Trophoblast cell (in vitro differentiated cells and primary cell): ENCODE results near the gene SPEF1.

Experiments
- DNase-seq, 2 donors: peaks; one replicate each; pipeline ENCODE4 v3.0.0-alpha.2; 2016
- H2AFZ ChIP-seq: 2 replicates; pipeline ENCODE4 v1.6.1; 2013; ENCODE audit warnings: low read length, moderate library complexity, mild to moderate bottlenecking; ENCODE audit not compliant: insufficient read depth, poor library complexity
- H2AK5ac ChIP-seq: 2 replicates; pipeline ENCODE4 v1.6.1; 2013; ENCODE audit warnings: mild to moderate bottlenecking, low read length
- H2BK120ac ChIP-seq: 2 replicates; pipeline ENCODE4 v1.6.1; 2013; ENCODE audit warnings: low read length, mild to moderate bottlenecking, moderate library complexity; ENCODE audit not compliant: insufficient read depth, poor library complexity
- H2BK12ac ChIP-seq: 2 replicates; pipeline ENCODE4 v1.6.1; 2013; ENCODE audit warnings: mild to moderate bottlenecking, low read length, moderate library complexity
- H2BK5ac ChIP-seq: 2 replicates; pipeline ENCODE4 v1.6.1; 2013; ENCODE audit warnings: low read length, low read depth, moderate library complexity, mild to moderate bottlenecking; ENCODE audit not compliant: poor library complexity
- H3K14ac ChIP-seq: 2 replicates; pipeline ENCODE4 v1.6.1; 2013; ENCODE audit warnings: mild to moderate bottlenecking, low read length
- H3K18ac ChIP-seq: 2 replicates; pipeline ENCODE4 v1.6.1; 2013; ENCODE audit warnings: mild to moderate bottlenecking, low read length
- H3K23ac ChIP-seq: 2 replicates; pipeline ENCODE4 v1.6.1; 2013; ENCODE audit warnings: low read length
- H3K27ac ChIP-seq: 2 replicates; pipeline ENCODE4 v1.5.1; 2013; ENCODE audit warnings: low read depth, mild to moderate bottlenecking, inconsistent platforms, low read length, moderate library complexity
- H3K27me3 ChIP-seq: 2 replicates; pipeline ENCODE4 v1.6.1; 2013; ENCODE audit warnings: inconsistent platforms, mild to moderate bottlenecking, low read length, moderate library complexity; ENCODE audit not compliant: insufficient read depth
- H3K36me3 ChIP-seq, 2 experiments: 1 replicate in 1 of 2; 2 replicates in 1 of 2; pipeline ENCODE4 v1.6.1; 2013; ENCODE audit warnings: low read length in 2 of 2, mild to moderate bottlenecking in 2 of 2, moderate library complexity in 1 of 2; ENCODE audit not compliant: insufficient read depth in 2 of 2, control insufficient read depth in 1 of 2
- H3K4ac ChIP-seq: 2 replicates; pipeline ENCODE4 v1.6.1; 2013; ENCODE audit warnings: low read depth, mild to moderate bottlenecking, low read length, moderate library complexity
- H3K4me1 ChIP-seq, 2 experiments: 1 replicate in 1 of 2; 2 replicates in 1 of 2; pipeline ENCODE4 v1.6.1; 2013; ENCODE audit warnings: low read length in 2 of 2, mild to moderate bottlenecking in 2 of 2, moderate library complexity in 1 of 2; ENCODE audit not compliant: insufficient read depth in 2 of 2, control insufficient read depth in 1 of 2
- H3K4me2 ChIP-seq: 2 replicates; pipeline ENCODE4 v1.6.1; 2013; ENCODE audit warnings: inconsistent platforms, mild to moderate bottlenecking, low read length, moderate library complexity
- H3K4me3 ChIP-seq: 2 replicates; pipeline ENCODE4 v1.5.1; 2013; ENCODE audit warnings: mild to moderate bottlenecking, low read depth, low read length, inconsistent platforms
- H3K79me1 ChIP-seq: one replicate; pipeline ENCODE4 v1.6.1; 2013; ENCODE audit warnings: low read length
- H3K79me2 ChIP-seq: 2 replicates; pipeline ENCODE4 v1.6.1; 2013; ENCODE audit warnings: low read length, mild to moderate bottlenecking; ENCODE audit not compliant: control insufficient read depth, insufficient read depth, poor library complexity
- H3K9ac ChIP-seq: 2 replicates; pipeline ENCODE4 v1.6.1; 2013; ENCODE audit warnings: mild to moderate bottlenecking, low read length
- H3K9me3 ChIP-seq: 2 replicates; pipeline ENCODE4 v1.6.1; 2013; ENCODE audit warnings: low read depth, mild to moderate bottlenecking, control low read depth, inconsistent platforms, low read length; ENCODE audit not compliant: insufficient read depth
- H4K12ac ChIP-seq: 2 replicates; pipeline ENCODE4 v1.6.1; 2013; ENCODE audit warnings: low read depth, mild to moderate bottlenecking, low read length, moderate library complexity
- H4K8ac ChIP-seq: 2 replicates; pipeline ENCODE4 v1.6.1; 2013; ENCODE audit warnings: low read depth, mild to moderate bottlenecking, low read length, moderate library complexity
- H4K91ac ChIP-seq: one replicate; pipeline ENCODE4 v1.6.1; 2013; ENCODE audit warnings: low read depth, mild to moderate bottlenecking, low read length, moderate library complexity
- WGBS: extraction: QIAGEN DNeasy Blood & Tissue Kit; methylation state at CpG from one replicate; pipeline ENCODE4 v1.1.7; 2013; ENCODE audit warnings: missing lambda C conversion rate; ENCODE audit not compliant: insufficient read length, insufficient coverage; ENCODE audit errors: extremely low coverage; 5-methylcytosine and 5-hydroxymethylcytosine counted together

Gene SPEF1

DNA sequence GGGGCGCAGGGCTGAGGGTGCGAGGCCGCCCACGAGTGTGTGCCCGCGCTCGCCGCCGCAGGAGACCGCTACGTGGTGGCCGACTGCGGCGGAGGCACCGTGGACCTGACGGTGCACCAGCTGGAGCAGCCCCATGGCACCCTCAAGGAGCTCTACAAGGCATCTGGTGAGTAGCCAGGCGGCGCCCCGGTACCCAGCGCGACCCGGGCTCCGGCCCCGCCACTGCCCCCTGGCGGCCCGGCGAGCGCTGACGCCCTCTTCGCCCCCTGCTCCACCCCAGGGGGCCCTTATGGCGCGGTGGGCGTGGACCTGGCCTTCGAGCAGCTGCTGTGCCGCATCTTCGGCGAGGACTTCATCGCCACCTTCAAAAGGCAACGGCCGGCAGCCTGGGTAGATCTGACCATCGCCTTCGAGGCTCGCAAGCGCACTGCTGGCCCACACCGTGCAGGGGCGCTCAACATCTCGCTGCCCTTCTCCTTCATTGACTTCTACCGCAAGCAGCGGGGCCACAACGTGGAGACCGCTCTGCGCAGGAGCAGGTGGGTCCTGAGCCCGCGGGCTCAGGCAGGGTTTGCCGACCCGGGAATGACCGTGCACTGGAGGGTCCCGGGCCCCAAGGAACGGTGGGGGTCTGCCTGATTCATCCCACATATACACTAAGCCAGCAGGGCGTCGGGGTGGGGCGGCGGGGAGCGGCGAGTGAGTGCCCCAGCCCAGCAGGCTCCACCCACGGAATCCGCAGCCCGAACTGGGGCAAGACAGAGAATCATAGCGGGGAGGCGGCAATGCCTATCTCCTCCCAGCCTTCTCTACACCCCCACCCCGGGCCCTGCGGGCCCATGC is 31.3 kb downstream of the SPEF1 start:
- H3K79me1 ChIP-seq, result no peaks in the 10 kb centered on the region
- H3K4me2 ChIP-seq, result peak overlapping the region; percentile 13
- H4K8ac ChIP-seq, result no peak overlapping the region
- H4K91ac ChIP-seq, result no peak overlapping the region
- H3K18ac ChIP-seq, result no peak overlapping the region
- H2BK5ac ChIP-seq, result no peak overlapping the region
- peak overlapping the region; percentile 37 for H2AFZ ChIP-seq
- H3K27me3 ChIP-seq, result peaks cover 36% of the 10 kb centered on the region
- no peak overlapping the region for H3K27ac ChIP-seq
- H2AK5ac ChIP-seq, result no peak overlapping the region
- no peak overlapping the region for H3K4me3 ChIP-seq
- peaks cover 11% of the 10 kb centered on the region for H3K9me3 ChIP-seq
- no peak overlapping the region for H3K23ac ChIP-seq
- peak in 1 of 2 donors; percentile 41 for DNase-seq
- H3K9ac ChIP-seq, result no peak overlapping the region
- H3K4ac ChIP-seq, result no peak overlapping the region
- no peak overlapping the region for H2BK120ac ChIP-seq
- H3K14ac ChIP-seq, result no peak overlapping the region
- H3K36me3 ChIP-seq, result no peaks in the 10 kb centered on the region
- WGBS, result no CpG with 5 or more reads among the region's 72 CpGs
- H3K4me1 ChIP-seq, result peaks cover 3 to 5% of the 10 kb centered on the region in 2 experiments
- no peak overlapping the region for H4K12ac ChIP-seq
- no peaks in the 10 kb centered on the region for H3K79me2 ChIP-seq
- H2BK12ac ChIP-seq, result no peak overlapping the region

- no peak overlapping the region for H3K4ac ChIP-seq
- H3K9ac ChIP-seq, result no peak overlapping the region
- H4K91ac ChIP-seq, result no peak overlapping the region
- H2AK5ac ChIP-seq, result no peak overlapping the region
- no peak for DNase-seq
- H3K9me3 ChIP-seq, result peaks cover 13% of the 10 kb centered on the region
- H3K79me2 ChIP-seq, result no peaks in the 10 kb centered on the region
- peaks cover 3 to 8% of the 10 kb centered on the region in 2 experiments for H3K4me1 ChIP-seq
- H3K27ac ChIP-seq, result no peak overlapping the region
- peak overlapping the region; percentile 35 for H3K4me3 ChIP-seq
- H2BK120ac ChIP-seq, result no peak overlapping the region
- H2AFZ ChIP-seq, result peak overlapping the region; percentile 37
- H4K12ac ChIP-seq, result no peak overlapping the region
- peak overlapping the region; percentile 12 for H3K4me2 ChIP-seq
- H2BK5ac ChIP-seq, result no peak overlapping the region
- no peak overlapping the region for H3K23ac ChIP-seq
- no peaks in the 10 kb centered on the region for H3K36me3 ChIP-seq
- no peak overlapping the region for H2BK12ac ChIP-seq
- no peaks in the 10 kb centered on the region for H3K79me1 ChIP-seq
- no peak overlapping the region for H4K8ac ChIP-seq
- no CpG with 5 or more reads among the region's 24 CpGs for WGBS
- H3K18ac ChIP-seq, result no peak overlapping the region
- peaks cover 36% of the 10 kb centered on the region for H3K27me3 ChIP-seq
- H3K14ac ChIP-seq, result no peak overlapping the region
Measured at GRCh38 chr20:3749087-3749688, 32.1 kb downstream of the SPEF1 start.

GRCh38 chr20:3748073-3748472 is 33.2 kb downstream of the SPEF1 start:
- no peak overlapping the region for H3K4me2 ChIP-seq
- no peak overlapping the region for H3K23ac ChIP-seq
- peaks cover 36% of the 10 kb centered on the region for H3K27me3 ChIP-seq
- H3K27ac ChIP-seq, result no peak overlapping the region
- H2AK5ac ChIP-seq, result no peak overlapping the region
- no peak overlapping the region for H3K4ac ChIP-seq
- peaks cover 3 to 8% of the 10 kb centered on the region in 2 experiments for H3K4me1 ChIP-seq
- H3K9me3 ChIP-seq, result peaks cover 14% of the 10 kb centered on the region
- H2BK120ac ChIP-seq, result no peak overlapping the region
- no peak overlapping the region for H3K4me3 ChIP-seq
- H4K12ac ChIP-seq, result no peak overlapping the region
- H2BK12ac ChIP-seq, result no peak overlapping the region
- no peaks in the 10 kb centered on the region for H3K79me2 ChIP-seq
- no peak overlapping the region for H3K14ac ChIP-seq
- H3K18ac ChIP-seq, result no peak overlapping the region
- no peaks in the 10 kb centered on the region for H3K79me1 ChIP-seq
- no peak overlapping the region for H2BK5ac ChIP-seq
- no CpG with 5 or more reads among the region's 16 CpGs for WGBS
- no peak overlapping the region for H2AFZ ChIP-seq
- no peak overlapping the region for H4K91ac ChIP-seq
- no peaks in the 10 kb centered on the region for H3K36me3 ChIP-seq
- DNase-seq, result no peak
- no peak overlapping the region for H4K8ac ChIP-seq
- no peak overlapping the region for H3K9ac ChIP-seq

GRCh38 chr20:3747471-3747870 is 33.8 kb downstream of the SPEF1 start:
- Histone ChIP-seq H3K4ac (no peak overlapping the region), H3K4me3 (no peak overlapping the region), H3K14ac (no peak overlapping the region), H2BK5ac (no peak overlapping the region), H3K9me3 (peaks cover 14% of the 10 kb centered on the region), H2AFZ (no peak overlapping the region), H3K79me2 (no peaks in the 10 kb centered on the region), H3K23ac (no peak overlapping the region), H3K18ac (no peak overlapping the region), H3K27me3 (peaks cover 36% of the 10 kb centered on the region), H3K4me2 (no peak overlapping the region), H4K91ac (no peak overlapping the region), H4K12ac (no peak overlapping the region), H4K8ac (no peak overlapping the region), H2BK12ac (no peak overlapping the region), H2AK5ac (no peak overlapping the region), H3K4me1 (peaks cover 3 to 8% of the 10 kb centered on the region in 2 experiments), H3K36me3 (no peaks in the 10 kb centered on the region), H3K27ac (no peak overlapping the region), H3K79me1 (no peaks in the 10 kb centered on the region), H2BK120ac (no peak overlapping the region), H3K9ac (no peak overlapping the region)
- DNase-seq, result no peak
- WGBS, result no CpG with 5 or more reads among the region's 2 CpGs
